HG03139 (cell line): ENCODE measurements around the gene ARF6.

Experiments used
- ATAC-seq: cut with Tn5 transposase; IDR thresholded peaks from one replicate; pipeline ENCODE4 v1.9.1; 2021; ENCODE audit not compliant: unreplicated experiment

ARF6 gene

DNA sequence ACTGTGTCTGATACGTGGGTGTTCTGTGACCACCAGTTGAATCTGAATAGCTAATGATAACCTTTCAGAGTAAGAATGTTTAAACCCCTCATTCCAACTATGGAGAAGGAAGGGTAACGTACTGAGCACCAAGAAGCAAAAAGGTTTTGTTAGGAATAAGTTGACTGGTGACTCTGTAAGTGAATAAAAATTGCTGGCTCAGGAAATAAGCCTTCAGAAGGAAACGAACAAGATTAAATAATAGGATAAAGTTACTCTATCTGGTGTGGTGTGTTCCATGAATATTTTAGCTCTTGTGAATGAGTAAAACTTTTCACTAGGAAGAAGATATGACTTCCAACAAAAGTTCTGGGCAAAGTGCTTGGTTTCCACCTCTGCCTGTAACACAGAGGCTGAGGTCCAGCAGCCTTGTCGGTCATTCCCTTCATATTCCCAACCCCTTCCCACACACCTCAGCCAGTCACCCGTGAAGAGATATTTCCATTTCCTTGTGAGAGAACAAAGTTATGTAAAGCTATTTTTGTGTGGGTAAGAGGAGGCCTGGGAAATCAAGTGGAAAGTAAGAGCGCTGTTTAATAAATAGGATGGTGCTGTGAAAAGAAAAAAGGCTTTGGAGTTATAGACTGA lies 47.1 kb downstream of the ARF6 start:
- no peak for ATAC-seq

DNA sequence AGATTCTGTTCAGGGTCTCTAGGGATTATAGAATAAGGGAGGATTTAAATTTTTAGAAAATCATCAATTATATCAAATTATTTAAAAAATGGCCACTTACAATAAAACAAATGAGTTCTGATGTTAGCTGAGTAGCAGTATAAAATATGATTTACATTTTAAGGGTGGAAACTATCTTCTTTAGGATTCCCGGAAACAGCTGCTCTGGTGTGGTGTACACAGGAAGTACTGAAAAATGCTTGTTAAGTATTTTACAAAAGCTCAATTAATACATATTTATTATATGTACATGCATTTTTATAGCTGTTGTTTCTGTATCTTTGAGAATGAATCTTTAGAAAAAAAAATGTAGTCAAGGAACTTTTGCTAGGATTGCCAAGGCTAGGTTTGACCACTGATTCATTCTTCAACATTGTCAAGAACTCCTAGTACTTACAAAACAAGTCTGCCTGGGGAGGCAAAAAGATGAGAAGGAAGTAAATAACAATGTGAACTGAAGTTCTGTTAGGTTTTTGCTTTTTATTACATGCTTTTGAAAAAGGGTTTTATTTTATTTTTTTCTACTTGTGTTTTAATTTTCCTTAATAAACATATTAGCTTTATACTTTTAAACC lies 48.0 kb downstream of the ARF6 start:
- no peak for ATAC-seq

DNA sequence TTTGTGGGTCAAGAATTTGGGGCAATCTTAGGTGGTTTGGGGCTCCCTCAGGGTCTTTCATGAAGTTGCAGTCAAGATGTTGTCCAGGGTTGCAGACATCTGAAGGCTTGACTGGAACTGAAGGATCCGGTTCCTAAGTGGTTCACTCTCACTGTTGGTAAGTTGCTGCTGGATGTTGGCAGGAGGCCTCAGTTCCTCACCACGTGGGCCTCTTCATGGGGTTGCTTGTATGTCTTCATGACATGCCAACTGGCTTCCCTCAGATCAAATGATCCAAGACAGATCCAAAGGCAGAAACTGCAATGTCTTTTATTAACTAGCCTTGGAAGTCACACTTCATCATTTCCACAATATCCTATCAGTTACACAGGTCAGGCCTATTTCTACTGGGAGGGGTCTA lies 49.2 kb downstream of the ARF6 start:
- ATAC-seq, result no peak

DNA sequence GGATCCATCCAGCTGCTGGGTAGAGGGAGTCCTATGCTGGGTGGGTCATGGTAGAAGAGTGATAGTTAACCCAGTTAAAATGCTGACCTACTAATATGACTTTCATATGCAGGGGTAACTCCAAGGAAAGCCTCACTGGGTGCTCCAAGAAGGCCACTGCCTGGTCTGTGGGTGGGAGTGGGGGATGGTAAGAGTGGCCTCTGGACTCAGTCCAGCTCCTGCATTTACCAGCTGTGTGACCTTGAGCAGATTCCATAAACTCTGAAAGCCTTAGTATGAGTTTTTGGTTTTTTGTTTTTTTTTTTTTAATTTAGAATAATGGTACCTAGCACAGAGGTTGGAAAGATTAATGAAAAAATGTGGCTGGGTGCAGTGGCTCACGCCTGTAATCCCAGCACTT lies 51.6 kb downstream of the ARF6 start:
- ATAC-seq, result no peak

DNA sequence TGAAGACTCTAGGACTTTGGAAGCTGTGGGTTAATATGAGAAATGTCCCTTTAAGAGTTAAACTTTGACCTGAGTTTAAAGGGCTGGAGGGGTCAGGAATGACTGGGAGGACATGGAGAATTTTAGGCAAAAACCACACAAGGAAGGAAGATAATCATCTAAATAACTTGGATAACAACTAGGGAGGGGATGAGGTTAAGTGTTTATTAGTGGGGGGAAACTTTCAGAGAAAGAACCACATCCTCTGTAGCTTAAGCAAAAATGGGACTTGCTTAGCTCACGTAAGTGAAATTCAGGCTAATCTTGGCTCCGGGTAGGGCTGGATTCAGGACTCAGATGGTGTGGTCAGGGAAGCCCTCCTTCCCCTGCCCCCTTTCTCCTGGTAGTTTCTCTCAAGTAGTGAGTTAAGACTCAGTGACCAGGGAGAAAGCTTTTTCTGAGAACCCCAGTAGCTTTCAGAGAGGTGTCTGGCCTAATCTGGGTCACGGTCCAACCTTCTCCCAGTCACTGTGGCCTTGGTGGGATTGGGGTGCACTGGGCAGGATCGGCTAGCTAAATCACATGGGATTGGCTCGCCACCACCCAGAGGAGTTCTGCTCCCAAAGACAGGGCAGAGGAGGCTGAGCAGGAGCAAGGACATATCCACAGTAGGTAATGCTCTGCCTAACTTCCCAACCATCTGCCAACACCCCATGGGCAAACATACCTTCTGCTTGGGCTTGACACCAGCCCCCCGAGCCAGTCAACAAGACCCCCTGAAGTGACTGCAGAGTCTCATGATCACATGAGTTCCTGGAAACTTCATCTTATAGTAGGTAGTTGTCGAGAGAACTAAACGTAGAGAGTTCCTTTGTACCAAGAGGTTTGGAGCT lies 52.8 kb downstream of the ARF6 start:
- ATAC-seq, result no peak
